ENCODE results near the gene PPL. TPM values are rescaled to one million over a fixed set of nuclear protein-coding genes. Genes with fewer than 3 reads are reported as not detected.
"Not testable (repeated sequence)": the region's sequence is repeated elsewhere in the genome, so short reads cannot be mapped to it uniquely, and the experiment has no call there.

Gene PPL
- total RNA-seq, 4 donors from 2014 or later, result 304 to 377 (median 350) TPM

DNA sequence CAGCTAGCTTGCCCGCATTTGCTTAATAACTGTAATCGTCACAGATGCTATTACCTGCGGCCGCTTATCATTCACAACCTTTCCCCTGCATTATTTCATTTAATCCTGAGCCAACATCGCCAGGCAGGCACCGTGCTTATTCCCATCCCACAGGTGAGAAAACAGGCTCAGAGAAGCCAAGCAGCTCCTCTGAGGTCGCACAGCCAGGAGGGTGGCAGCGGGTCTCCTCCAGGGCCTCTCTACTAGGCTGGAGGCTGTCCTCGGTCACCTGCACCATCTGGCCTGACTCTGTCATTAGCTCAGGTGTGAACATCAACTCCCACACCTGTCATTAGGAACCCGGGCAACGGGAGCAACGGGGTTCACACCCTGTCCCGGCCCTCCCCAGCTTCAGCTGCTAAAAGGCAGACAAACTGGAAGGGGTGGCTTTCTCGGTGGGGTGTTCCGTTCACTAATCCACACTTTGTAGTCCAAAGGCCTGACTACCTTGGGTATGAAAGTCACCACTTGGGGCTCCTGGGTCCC is 3.0 kb downstream of the PPL start:
- whole genome bisulfite sequencing, result 76% methylated on average over 10 of the region's 15 CpGs
- Histone ChIP-seq H3K4me1 (peaks cover 73% of the 10 kb centered on the region), H3K9me3 (no peaks in the 10 kb centered on the region), H3K27me3 (no peaks in the 10 kb centered on the region), H3K36me3 (peaks cover 20% of the 10 kb centered on the region), H3K27ac (peak overlapping the region; percentile 87), H3K4me3 (peak overlapping the region; percentile 68)
- no peak for DNase-seq (ENCODE audit: low spot score in 2 of 2)
- no peak for TF ChIP-seq EP300 (IDR thresholded peaks at IDR 0.05)
- no peak for TF ChIP-seq POLR2A (IDR thresholded peaks at IDR 0.05)
- no peak for TF ChIP-seq POLR2AphosphoS5 (IDR thresholded peaks at IDR 0.05)
- TF ChIP-seq, protein P1, sequence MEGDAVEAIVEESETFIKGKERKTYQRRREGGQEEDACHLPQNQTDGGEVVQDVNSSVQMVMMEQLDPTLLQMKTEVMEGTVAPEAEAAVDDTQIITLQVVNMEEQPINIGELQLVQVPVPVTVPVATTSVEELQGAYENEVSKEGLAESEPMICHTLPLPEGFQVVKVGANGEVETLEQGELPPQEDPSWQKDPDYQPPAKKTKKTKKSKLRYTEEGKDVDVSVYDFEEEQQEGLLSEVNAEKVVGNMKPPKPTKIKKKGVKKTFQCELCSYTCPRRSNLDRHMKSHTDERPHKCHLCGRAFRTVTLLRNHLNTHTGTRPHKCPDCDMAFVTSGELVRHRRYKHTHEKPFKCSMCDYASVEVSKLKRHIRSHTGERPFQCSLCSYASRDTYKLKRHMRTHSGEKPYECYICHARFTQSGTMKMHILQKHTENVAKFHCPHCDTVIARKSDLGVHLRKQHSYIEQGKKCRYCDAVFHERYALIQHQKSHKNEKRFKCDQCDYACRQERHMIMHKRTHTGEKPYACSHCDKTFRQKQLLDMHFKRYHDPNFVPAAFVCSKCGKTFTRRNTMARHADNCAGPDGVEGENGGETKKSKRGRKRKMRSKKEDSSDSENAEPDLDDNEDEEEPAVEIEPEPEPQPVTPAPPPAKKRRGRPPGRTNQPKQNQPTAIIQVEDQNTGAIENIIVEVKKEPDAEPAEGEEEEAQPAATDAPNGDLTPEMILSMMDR (IDR thresholded peaks at IDR 0.05), result no peak

DNA sequence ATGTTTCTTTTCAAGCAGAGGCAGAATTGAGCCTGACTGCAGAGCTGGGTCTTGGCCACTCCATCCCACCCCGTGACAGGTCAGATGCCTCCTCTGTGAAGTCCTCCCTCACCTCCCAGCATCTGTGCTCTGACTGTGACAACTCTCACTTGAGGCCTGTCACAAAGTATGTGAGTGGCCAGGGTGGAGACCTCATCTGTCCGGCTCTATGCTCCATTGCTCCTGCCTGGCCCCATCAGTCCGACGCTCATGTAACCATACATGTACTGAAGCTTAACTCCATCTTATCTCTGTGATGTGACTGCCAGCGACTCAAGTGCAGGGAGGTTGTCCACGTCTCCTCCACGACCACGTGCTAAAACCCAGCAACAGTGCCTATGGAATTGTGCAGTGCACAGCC is 3.5 kb downstream of the PPL start:
- peak overlapping the region; percentile 87 for H3K27ac ChIP-seq

DNA sequence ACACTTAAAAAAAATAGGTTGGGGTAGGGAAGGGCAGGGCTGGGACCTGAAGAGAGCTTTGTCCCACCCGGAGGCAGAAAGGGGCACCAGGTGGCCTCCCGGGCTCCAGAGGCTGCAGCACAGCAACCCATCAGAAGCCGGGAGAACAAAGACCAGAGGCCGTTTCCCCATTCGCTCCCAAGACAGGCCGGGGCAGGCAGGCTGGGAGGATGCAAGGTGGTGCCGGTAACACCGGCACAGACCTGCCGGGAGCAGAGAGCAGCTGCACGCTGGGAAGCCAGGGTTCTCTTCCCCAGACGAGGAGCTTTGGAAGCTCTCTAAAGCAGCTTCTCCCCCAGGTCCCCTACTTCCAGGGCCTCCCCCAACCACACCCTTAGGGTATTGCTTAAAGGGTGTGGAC is 5.6 kb downstream of the PPL start:
- no peak for DNase-seq (ENCODE audit: low spot score in 2 of 2)
- Histone ChIP-seq H3K4me3 (no peak overlapping the region), H3K9me3 (peaks cover 6% of the 10 kb centered on the region), H3K4me1 (peaks cover 64% of the 10 kb centered on the region), H3K27ac (peak overlapping the region; percentile 52), H3K27me3 (no peaks in the 10 kb centered on the region), H3K36me3 (peaks cover 28% of the 10 kb centered on the region)
- no peak for TF ChIP-seq POLR2A (IDR thresholded peaks at IDR 0.05)
- TF ChIP-seq EP300 (IDR thresholded peaks at IDR 0.05), result no peak
- TF ChIP-seq POLR2AphosphoS5 (IDR thresholded peaks at IDR 0.05), result no peak
- TF ChIP-seq, protein P1 (IDR thresholded peaks at IDR 0.05), result no peak
- 52% methylated on average over 10 of the region's 11 CpGs for WGBS

More for the DNA sequence above, 3.5 kb downstream of the PPL start:
- Histone ChIP-seq H3K36me3 (peaks cover 20% of the 10 kb centered on the region), H3K9me3 (no peaks in the 10 kb centered on the region), H3K4me1 (peaks cover 75% of the 10 kb centered on the region), H3K27me3 (no peaks in the 10 kb centered on the region), H3K4me3 (peak overlapping the region; percentile 68)
- TF ChIP-seq, protein P1 (IDR thresholded peaks at IDR 0.05), result no peak
- TF ChIP-seq POLR2AphosphoS5 (IDR thresholded peaks at IDR 0.05) (no peak), EP300 (IDR thresholded peaks at IDR 0.05) (no peak), POLR2A (IDR thresholded peaks at IDR 0.05) (no peak)
- no peak for DNase-seq (ENCODE audit: low spot score in 2 of 2)
- WGBS, result 68% methylated on average over 8 of the region's 8 CpGs

DNA sequence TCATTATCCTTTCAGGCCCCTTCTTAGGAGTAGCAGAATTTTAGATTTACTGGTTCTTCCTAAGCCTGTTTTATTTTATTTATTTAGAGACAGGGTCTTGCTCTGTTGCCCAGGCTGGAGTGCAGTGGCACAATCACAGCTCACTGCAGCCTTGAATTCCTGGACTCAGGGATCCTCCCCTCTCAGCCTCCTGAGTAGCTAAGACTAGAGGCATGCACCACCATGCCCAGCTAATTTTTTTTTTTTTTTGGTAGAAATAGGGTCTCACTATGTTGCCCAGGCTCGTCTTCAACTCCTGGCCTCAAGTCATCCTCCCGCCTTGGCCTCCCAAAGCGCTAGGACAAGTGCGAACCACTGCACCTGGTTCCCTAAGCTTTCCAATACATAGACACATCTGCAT is 7.3 kb downstream of the PPL start:
- not testable (repeated sequence) for H3K4me3 ChIP-seq; H3K27me3 ChIP-seq; DNase-seq (ENCODE audit: low spot score in 2 of 2); H3K27ac ChIP-seq; H3K9me3 ChIP-seq
- Histone ChIP-seq H3K36me3 (peaks cover 28% of the 10 kb centered on the region), H3K4me1 (peaks cover 66% of the 10 kb centered on the region)
- WGBS, result 98% methylated on average over 4 of the region's 4 CpGs

DNA sequence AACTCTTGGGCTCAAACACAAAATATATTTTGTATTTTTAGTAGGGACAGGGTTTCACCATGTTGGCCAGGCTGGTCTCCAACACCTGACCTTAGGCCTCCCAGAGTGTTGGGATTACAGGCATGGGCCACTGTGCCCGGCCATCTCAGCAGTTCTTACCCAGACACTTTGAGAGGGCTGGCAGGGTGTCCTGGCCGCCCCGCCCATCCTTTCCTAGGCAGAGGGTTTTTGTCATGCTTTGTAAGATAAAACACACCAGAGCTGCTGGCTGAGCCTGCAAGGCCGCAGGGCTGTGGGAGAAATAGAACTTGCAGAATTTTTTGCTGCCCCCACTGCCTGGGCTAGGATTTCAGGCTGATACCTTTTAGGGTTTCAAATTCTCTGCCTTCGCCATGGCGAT is 8.7 kb downstream of the PPL start:
- H3K27me3 ChIP-seq, result no peaks in the 10 kb centered on the region
- DNase-seq (ENCODE audit: low spot score in 2 of 2), result no peak
- 81% methylated on average over 6 of the region's 6 CpGs for WGBS
- TF ChIP-seq, protein P1 (IDR thresholded peaks at IDR 0.05), result no peak
- TF ChIP-seq EP300 (IDR thresholded peaks at IDR 0.05) (no peak), POLR2AphosphoS5 (IDR thresholded peaks at IDR 0.05) (no peak), POLR2A (IDR thresholded peaks at IDR 0.05) (no peak)
- H3K36me3 ChIP-seq, result peaks cover 28% of the 10 kb centered on the region
- H3K27ac ChIP-seq, result no peak overlapping the region
- no peak overlapping the region for H3K4me3 ChIP-seq
- H3K9me3 ChIP-seq, result peaks cover 6% of the 10 kb centered on the region
- H3K4me1 ChIP-seq, result peaks cover 66% of the 10 kb centered on the region

DNA sequence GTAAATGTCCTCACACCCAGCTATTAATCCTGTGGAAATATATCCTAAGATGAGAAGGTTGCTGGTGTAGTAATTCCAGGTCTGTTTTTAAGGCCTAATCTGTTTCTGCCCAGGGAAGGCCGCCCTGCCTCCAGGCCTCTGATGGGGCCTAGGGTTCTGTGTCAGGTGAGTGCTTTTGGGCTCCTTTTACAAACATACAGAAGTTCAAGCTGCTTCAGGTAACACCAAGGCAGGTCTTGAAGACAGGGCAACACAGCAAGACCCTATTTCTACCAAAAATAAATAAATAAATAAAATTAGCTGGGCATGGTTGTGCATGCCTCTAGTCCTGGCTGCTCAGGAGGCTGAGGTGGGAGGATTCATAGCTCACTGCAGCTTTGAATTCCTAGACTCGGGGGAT is 9.3 kb downstream of the PPL start:
- H3K27ac ChIP-seq, result no peak overlapping the region
- no peaks in the 10 kb centered on the region for H3K27me3 ChIP-seq
- H3K4me3 ChIP-seq, result no peak overlapping the region
- peaks cover 28% of the 10 kb centered on the region for H3K36me3 ChIP-seq
- H3K9me3 ChIP-seq, result peaks cover 6% of the 10 kb centered on the region
- DNase-seq (ENCODE audit: low spot score in 2 of 2), result no peak
- whole genome bisulfite sequencing, result 66% methylated on average over 2 of the region's 2 CpGs
- TF ChIP-seq POLR2AphosphoS5 (IDR thresholded peaks at IDR 0.05) (no peak), EP300 (IDR thresholded peaks at IDR 0.05) (no peak), POLR2A (IDR thresholded peaks at IDR 0.05) (no peak)
- TF ChIP-seq, protein P1 (IDR thresholded peaks at IDR 0.05), result no peak
- peaks cover 65% of the 10 kb centered on the region for H3K4me1 ChIP-seq

Data from suprapubic skin (tissue), 4 donors.